GM12878 (cell line): Measurements from ENCODE around the gene SLC34A3. TPM values are rescaled to one million over a fixed set of nuclear protein-coding genes. Genes with fewer than 3 reads are reported as not detected.

Experiments
- ATAC-seq: fragments of 200-7000 bp; cut with Tn5 transposase; 3 replicates; pipeline ENCODE4 v1.9.1; 2020; ENCODE audit warnings: mild to moderate bottlenecking, moderate library complexity
- BruUV-seq: library from RNA; stranded (reverse); fragments of 400-500 nt; replicated peaks from 2 replicates; lab custom pipeline; 2021; lab: Mats Ljungman, UMichigan
- CTCF ChIA-PET: fragments of 300-600 bp; sonication (Branson Sonifier 250); formaldehyde crosslinking; extraction: SDS; loops from one replicate; lab custom pipeline; 2021; ENCODE audit warnings: inconsistent platforms; lab: Yijun Ruan, JAX
- POLR2A ChIA-PET: fragments of 350-600 bp; formaldehyde crosslinking; extraction: SDS; loops from one replicate; lab custom pipeline; 2021; ENCODE audit warnings: inconsistent platforms; lab: Charles Lee
- RAD21 ChIA-PET: fragments of 300-600 bp; sonication (Branson Sonifier 250); formaldehyde crosslinking; loops from one replicate; lab custom pipeline; 2023; ENCODE audit warnings: antibody characterized with exemption; ENCODE audit not compliant: unreplicated experiment; lab: Charles Lee
- SMC1A ChIA-PET: fragments of 300-600 bp; sonication (Branson Sonifier 250); formaldehyde crosslinking; loops from one replicate; lab custom pipeline; 2023; ENCODE audit not compliant: unreplicated experiment, uncharacterized antibody; lab: Charles Lee
- DNase-seq: peaks from one replicate; pipeline ENCODE4 v3.0.0-alpha.2; 2011; ENCODE audit warnings: low read depth, low spot score
- FAIRE-seq: peaks from 3 replicates; lab custom pipeline; 2011; peaks lifted over from hg19 to GRCh38; lab: Jason Lieb, UNC
- H2AFZ ChIP-seq: 2 replicates; pipeline ENCODE4 v1.6.0; 2011; ENCODE audit warnings: low read depth, low read length, control low read depth; ENCODE audit not compliant: control insufficient read depth
- H3K27ac ChIP-seq: 2 replicates; pipeline ENCODE4 v1.5.1; 2011; ENCODE audit warnings: control low read depth; ENCODE audit not compliant: control insufficient read depth, insufficient read depth
- H3K27me3 ChIP-seq, 2 experiments: replicated peaks in 1 of 2; 2 replicates each; pipeline versions ENCODE4 v1.6.0 to v1.6.1; 2011; ENCODE audit warnings: low read length in 1 of 2; ENCODE audit not compliant: control insufficient read depth in 2 of 2, insufficient read depth in 2 of 2
- H3K36me3 ChIP-seq, 2 experiments: 2 replicates each; pipeline ENCODE4 v1.5.1; 2011; ENCODE audit warnings: low read length in 1 of 2; ENCODE audit not compliant: control insufficient read depth in 2 of 2, insufficient read depth in 2 of 2
- H3K4me1 ChIP-seq: 2 replicates; pipeline ENCODE4 v1.6.1; 2011; ENCODE audit warnings: mild to moderate bottlenecking, low read length, moderate library complexity, mixed read lengths; ENCODE audit not compliant: control insufficient read depth, insufficient read depth
- H3K4me2 ChIP-seq: 2 replicates; pipeline ENCODE4 v1.6.0; 2011; ENCODE audit warnings: control low read depth; ENCODE audit not compliant: control insufficient read depth, insufficient read depth
- H3K4me3 ChIP-seq: fragments of 200-600 bp; sonication (generic); 2 replicates; pipeline ENCODE4 v1.5.1; 2016
- H3K79me2 ChIP-seq: 2 replicates; pipeline ENCODE4 v1.6.0; 2011; ENCODE audit warnings: low read length; ENCODE audit not compliant: control insufficient read depth, insufficient read depth
- H3K9ac ChIP-seq: 2 replicates; pipeline ENCODE4 v1.8.0; 2011; ENCODE audit warnings: low read length, control low read depth, mixed read lengths; ENCODE audit not compliant: control insufficient read depth, insufficient read depth
- H3K9me3 ChIP-seq: replicated peaks from 3 replicates; pipeline ENCODE4 v1.5.1; 2011; ENCODE audit warnings: mild to moderate bottlenecking, low read length; ENCODE audit not compliant: control insufficient read depth, insufficient read depth
- H4K20me1 ChIP-seq: 2 replicates; pipeline ENCODE4 v1.6.0; 2011; ENCODE audit not compliant: control insufficient read depth, insufficient read depth
- BMI1 ChIP-seq: fragments of 450-650 bp; IDR thresholded peaks from 2 replicates; pipeline ENCODE4 v1.6.1; 2016; ENCODE audit warnings: mild to moderate bottlenecking, moderate library complexity, borderline replicate concordance
- CBX5 ChIP-seq: sonication (generic); IDR thresholded peaks from 2 replicates; pipeline ENCODE4 v1.6.1; 2016; ENCODE audit warnings: low read depth, moderate library complexity, mild to moderate bottlenecking, inconsistent platforms
- MYB ChIP-seq: fragments of 150-350 bp; IDR thresholded peaks from 2 replicates; pipeline ENCODE4 v1.6.1; 2014; ENCODE audit warnings: mild to moderate bottlenecking, low read depth, low read length, borderline replicate concordance
- RELB ChIP-seq: fragments of 450-650 bp; IDR thresholded peaks from 2 replicates; pipeline ENCODE4 v1.6.1; 2017; ENCODE audit warnings: low read depth, mild to moderate bottlenecking, moderate library complexity
- REST ChIP-seq: IDR thresholded peaks from 2 replicates; pipeline ENCODE4 v1.6.1; 2012; ENCODE audit warnings: mild to moderate bottlenecking, low read depth, low read length
- USF1 ChIP-seq: IDR thresholded peaks from 2 replicates; pipeline ENCODE4 v1.6.1; 2011; ENCODE audit warnings: borderline replicate concordance, low read depth, mild to moderate bottlenecking, moderate library complexity, mixed read lengths, low read length; ENCODE audit not compliant: insufficient read depth; ENCODE audit errors: extremely low read length
- WGBS: methylation state at CpG from one replicate; pipeline ENCODE4 v1.1.6; 2016; ENCODE audit warnings: low lambda C conversion rate; ENCODE audit not compliant: insufficient replicate concordance, insufficient coverage; ENCODE audit errors: missing lambda C conversion rate; 5-methylcytosine and 5-hydroxymethylcytosine counted together
- in situ Hi-C: fragments of 300-500 bp; cut with MboI; formaldehyde crosslinking; loops from 9 replicates; pipeline ENCODE4 v1.14.3; 2018; ENCODE audit warnings: mixed read lengths
- intact Hi-C: fragments of 100-400 bp; cut with micrococcal nuclease; formaldehyde crosslinking; loops from one replicate; pipeline ENCODE4 v1.14.2; 2022; ENCODE audit not compliant: unreplicated experiment
- polyA plus RNA-seq, 11 experiments: library from polyadenylated mRNA; depleted of rRNA in 4 of 11; unstranded in 6 of 11; stranded (reverse) in 5 of 11; fragments of >200 nt; fragmentation: Nextera tagmentation in 4 of 11; fragmentation: Illumina TruSeq in 1 of 11; extraction: Ambion mirVana in 4 of 11; extraction: Trizol in 1 of 11; gene quantifications; 1 replicate in 1 of 11; 2 replicates in 10 of 11; pipeline versions ENCODE4 v1.2.1 to v1.2.3, GENCODE V29; 2011 to 2016; ENCODE audit warnings: inconsistent platforms in 2 of 11, missing spikeins in 2 of 11, low read depth in 1 of 11
- total RNA-seq, 4 experiments: library from RNA; depleted of rRNA in 3 of 4; stranded (reverse); fragments of >200 nt in 3 of 4; fragmentation: Illumina TruSeq in 1 of 4; extraction: Trizol in 1 of 4; gene quantifications; 2 replicates each; pipeline versions ENCODE4 v1.2.1 to v1.2.3, GENCODE V29; 2013 to 2021

Gene SLC34A3
- total and polyA plus RNA-seq, 10 of the 15 experiments (the other 5 are each of a cell fraction or from before 2014, with no cell fraction given), result not detected

- Histone ChIP-seq H3K9me3 (no peaks in the 10 kb centered on the region), H3K9ac (no peak overlapping the region), H3K27ac (no peak overlapping the region; the same call in 1 of the 2 replicates), H3K36me3 (peaks cover 1 to 3% of the 10 kb centered on the region in 2 experiments; a peak in 3 of 4 replicates), H2AFZ (no peak overlapping the region), H3K27me3 (no peaks in the 10 kb centered on the region), H3K79me2 (peaks cover 19% of the 10 kb centered on the region), H3K4me2 (no peak overlapping the region; the same call in 1 of the 2 replicates), H3K4me3 (no peak overlapping the region), H3K4me1 (peaks cover 36% of the 10 kb centered on the region), H4K20me1 (no peaks in the 10 kb centered on the region)
- TF ChIP-seq REST, result no peak
- no peak for TF ChIP-seq RELB
- TF ChIP-seq CBX5, result no peak
- no peak for TF ChIP-seq MYB
- TF ChIP-seq USF1, result no peak
- no peak for TF ChIP-seq BMI1
- ATAC-seq, result no peak
- RAD21 ChIA-PET, result interaction anchor here (1.4 kb wide), 1 partner anchor 26 kb away, joined by 3 read pairs; the partner anchor contains the start of gene NRARP
- FAIRE-seq, result no peak
- DNase-seq, result no peak
- WGBS, result 68% methylated on average over 24 of the region's 24 CpGs
- CTCF ChIA-PET, result interaction anchor here (0.9 to 1.4 kb wide), 5 partner anchors 20 to 246 kb away, joined by 3 to 5 read pairs (median 3); partner anchors contain the start of genes EXD3 and NOXA1
- SMC1A ChIA-PET, result interaction anchor here (1.0 kb wide), 1 partner anchor 11 kb away, joined by 3 read pairs; no protein-coding TSS in a partner anchor
- POLR2A ChIA-PET, result interaction anchor here (2.5 kb wide), 1 partner anchor 35 kb away, joined by 14 read pairs; the partner anchor contains the start of gene TUBB4B
- BruUV-seq, result no TSS peak
- intact Hi-C loops (no loop called here), in situ Hi-C loops (no loop called here)
Measured at GRCh38 chr9:137275588-137276472, 45.1 kb downstream of the SLC34A3 start.
